Uterus (tissue), 2 donors: ENCODE data around the gene HS3ST4.

Experiments
- POLR2A ChIP-seq, 2 donors: fragments of 450-650 bp; IDR thresholded peaks; one replicate each; pipeline ENCODE4 v1.6.1; 2016; ENCODE audit warnings: antibody characterized with exemption in 2 of 2, mild to moderate bottlenecking in 1 of 2, moderate library complexity in 1 of 2
- TF ChIP-seq, protein P1 (sequence below), 4 experiments: fragments of 200-600 bp in 2 of 4; fragments of 450-650 bp in 2 of 4; sonication (generic) in 2 of 4; IDR thresholded peaks; one replicate each; pipeline ENCODE4 v1.5.1; 2016 to 2019; ENCODE audit warnings: antibody characterized with exemption in 4 of 4, mild to moderate bottlenecking in 2 of 4, moderate library complexity in 1 of 4

DNA sequence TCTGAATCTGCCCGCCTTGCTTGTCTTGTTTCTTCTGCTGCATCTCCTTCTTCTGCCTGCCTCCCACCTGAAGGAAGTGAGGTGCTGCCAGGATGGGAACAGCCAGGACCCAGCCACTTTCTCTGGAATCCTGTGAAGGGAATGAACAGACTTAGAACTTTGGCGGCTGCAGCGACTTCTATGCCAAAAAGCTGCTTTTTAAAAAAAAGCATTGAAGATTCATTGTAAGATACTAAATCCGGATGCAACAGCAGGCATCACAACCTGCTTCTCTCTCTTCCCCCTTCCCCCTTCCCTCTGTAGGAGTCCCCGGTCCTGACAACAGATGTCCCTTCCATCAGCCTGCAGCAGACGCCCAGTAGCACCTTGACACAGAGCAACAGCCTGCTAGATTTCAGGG lies 176.3 kb downstream of the HS3ST4 start:
- TF ChIP-seq POLR2A (IDR thresholded peaks at IDR 0.05): no peak
- TF ChIP-seq, protein P1, sequence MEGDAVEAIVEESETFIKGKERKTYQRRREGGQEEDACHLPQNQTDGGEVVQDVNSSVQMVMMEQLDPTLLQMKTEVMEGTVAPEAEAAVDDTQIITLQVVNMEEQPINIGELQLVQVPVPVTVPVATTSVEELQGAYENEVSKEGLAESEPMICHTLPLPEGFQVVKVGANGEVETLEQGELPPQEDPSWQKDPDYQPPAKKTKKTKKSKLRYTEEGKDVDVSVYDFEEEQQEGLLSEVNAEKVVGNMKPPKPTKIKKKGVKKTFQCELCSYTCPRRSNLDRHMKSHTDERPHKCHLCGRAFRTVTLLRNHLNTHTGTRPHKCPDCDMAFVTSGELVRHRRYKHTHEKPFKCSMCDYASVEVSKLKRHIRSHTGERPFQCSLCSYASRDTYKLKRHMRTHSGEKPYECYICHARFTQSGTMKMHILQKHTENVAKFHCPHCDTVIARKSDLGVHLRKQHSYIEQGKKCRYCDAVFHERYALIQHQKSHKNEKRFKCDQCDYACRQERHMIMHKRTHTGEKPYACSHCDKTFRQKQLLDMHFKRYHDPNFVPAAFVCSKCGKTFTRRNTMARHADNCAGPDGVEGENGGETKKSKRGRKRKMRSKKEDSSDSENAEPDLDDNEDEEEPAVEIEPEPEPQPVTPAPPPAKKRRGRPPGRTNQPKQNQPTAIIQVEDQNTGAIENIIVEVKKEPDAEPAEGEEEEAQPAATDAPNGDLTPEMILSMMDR (IDR thresholded peaks at IDR 0.05): no peak
